ENCODE measurements around the gene RRM1.
A peak's percentile ranks its signal among the peaks of the same experiment; 100 is the strongest.

Gene RRM1

GRCh38 chr11:4185561-4185960 lies 91.0 kb downstream of the RRM1 start:
- no peak for DNase-seq (ENCODE audit: low read depth in 3 of 3, low spot score in 1 of 3)

- DNase-seq (ENCODE audit: low read depth in 3 of 3, low spot score in 1 of 3), result no peak
These were observed 92.0 kb downstream of the RRM1 start for GRCh38 chr11:4186464-4187054.

- DNase-seq (ENCODE audit: low read depth in 3 of 3, low spot score in 1 of 3), result peak; percentile 44 to 87 (median 77)
These were observed 92.7 kb downstream of the RRM1 start for GRCh38 chr11:4187055-4187988.
